Stomach (tissue), 4 donors: ENCODE measurements around the gene ADCY7.

Source experiments
- CTCF ChIP-seq, 7 experiments: fragments of 450-650 bp in 4 of 7; fragments of 200-600 bp in 3 of 7; sonication (generic) in 3 of 7; IDR thresholded peaks; one replicate each; pipeline ENCODE4 v1.5.1; 2016 to 2019; ENCODE audit warnings: antibody characterized with exemption in 7 of 7, control low read depth in 2 of 7, mild to moderate bottlenecking in 1 of 7
- EP300 ChIP-seq: sonication (generic); formaldehyde crosslinking; IDR thresholded peaks from one replicate; pipeline ENCODE4 v1.6.1; 2017; ENCODE audit warnings: antibody characterized with exemption
- POLR2A ChIP-seq, 4 donors: fragments of 450-650 bp; IDR thresholded peaks; one replicate each; pipeline ENCODE4 v1.6.1; 2016; ENCODE audit warnings: antibody characterized with exemption in 4 of 4, control low read depth in 2 of 4, mild to moderate bottlenecking in 1 of 4, moderate library complexity in 1 of 4
- POLR2AphosphoS5 ChIP-seq, 3 donors: sonication (generic); formaldehyde crosslinking; IDR thresholded peaks; one replicate each; pipeline ENCODE4 v1.6.1; 2016; ENCODE audit warnings: antibody characterized with exemption in 3 of 3

GRCh38 chr16:50298075-50298460 is 31.7 kb downstream of the ADCY7 start:
- TF ChIP-seq CTCF (IDR thresholded peaks at IDR 0.05) (no peak), POLR2AphosphoS5 (IDR thresholded peaks at IDR 0.05) (no peak), POLR2A (IDR thresholded peaks at IDR 0.05) (no peak), EP300 (no peak)
